Brain microvascular endothelial cell (primary cell): ENCODE results near the gene LCE7A.

Experiments
- DNase-seq: peaks from one replicate; pipeline ENCODE4 v3.0.0-alpha.2; 2020
- H3K27ac ChIP-seq: fragments of 250-450 bp; sonication (Bioruptor Pico); 2 replicates; pipeline ENCODE4 v1.5.1; 2020; ENCODE audit warnings: mild to moderate bottlenecking, moderate library complexity
- H3K27me3 ChIP-seq: fragments of 250-450 bp; sonication (Bioruptor Pico); replicated peaks from 2 replicates; pipeline ENCODE4 v1.5.1; 2020; ENCODE audit warnings: mild to moderate bottlenecking
- H3K36me3 ChIP-seq: fragments of 250-450 bp; sonication (Bioruptor Pico); replicated peaks from 2 replicates; pipeline ENCODE4 v1.5.1; 2020; ENCODE audit warnings: mild to moderate bottlenecking
- H3K4me3 ChIP-seq: 2 replicates; pipeline ENCODE4 v1.5.1; 2011; ENCODE audit warnings: low read depth, mild to moderate bottlenecking, control low read depth, low read length, moderate library complexity
- in situ Hi-C: cut with HindIII; loops from 2 replicates; pipeline ENCODE4 v1.10.0; 2017; ENCODE audit warnings: low sequenced_read_pairs, low pct_ligation_motif_present
- TF ChIP-seq, protein P1 (sequence below): IDR thresholded peaks from 2 replicates; pipeline ENCODE4 v1.5.1; 2011; ENCODE audit warnings: low read depth, mild to moderate bottlenecking, moderate library complexity, low read length, control low read depth, inconsistent platforms; ENCODE audit errors: missing control alignments

LCE7A gene

DNA sequence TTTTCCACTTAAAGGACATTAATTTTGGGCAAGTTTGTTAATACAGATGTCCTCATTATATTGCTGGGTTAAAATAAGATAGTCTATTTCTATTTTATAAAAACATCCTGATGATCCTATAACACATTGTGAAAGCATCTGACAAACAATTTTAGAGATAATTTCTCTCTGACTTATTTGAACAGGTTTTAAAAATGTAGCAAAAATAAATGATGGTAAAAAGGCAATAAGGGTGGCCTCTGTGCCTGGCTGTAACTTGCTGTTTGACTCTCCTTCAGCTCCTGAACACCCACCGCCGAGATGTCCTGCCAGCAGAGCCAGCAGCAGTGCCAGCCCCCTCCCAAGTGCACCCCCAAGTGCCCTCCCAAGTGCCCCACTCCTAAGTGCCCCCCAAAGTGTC, 32.6 kb upstream of the LCE7A start, which contains the start of gene LCE1A:
Gene LCE1A (plus strand): TSS at position 301 of the 400 bp plus-strand sequence. CDS start 0 bp downstream, at position 301.
- no peak for DNase-seq
- in situ Hi-C loops: no loop called here
- H3K27me3 ChIP-seq: no peaks in the 10 kb centered on the region
- no peak within 1 kb of the TSS for H3K4me3 ChIP-seq
- no peak within 1 kb of the TSS for H3K27ac ChIP-seq
- TF ChIP-seq, protein P1, sequence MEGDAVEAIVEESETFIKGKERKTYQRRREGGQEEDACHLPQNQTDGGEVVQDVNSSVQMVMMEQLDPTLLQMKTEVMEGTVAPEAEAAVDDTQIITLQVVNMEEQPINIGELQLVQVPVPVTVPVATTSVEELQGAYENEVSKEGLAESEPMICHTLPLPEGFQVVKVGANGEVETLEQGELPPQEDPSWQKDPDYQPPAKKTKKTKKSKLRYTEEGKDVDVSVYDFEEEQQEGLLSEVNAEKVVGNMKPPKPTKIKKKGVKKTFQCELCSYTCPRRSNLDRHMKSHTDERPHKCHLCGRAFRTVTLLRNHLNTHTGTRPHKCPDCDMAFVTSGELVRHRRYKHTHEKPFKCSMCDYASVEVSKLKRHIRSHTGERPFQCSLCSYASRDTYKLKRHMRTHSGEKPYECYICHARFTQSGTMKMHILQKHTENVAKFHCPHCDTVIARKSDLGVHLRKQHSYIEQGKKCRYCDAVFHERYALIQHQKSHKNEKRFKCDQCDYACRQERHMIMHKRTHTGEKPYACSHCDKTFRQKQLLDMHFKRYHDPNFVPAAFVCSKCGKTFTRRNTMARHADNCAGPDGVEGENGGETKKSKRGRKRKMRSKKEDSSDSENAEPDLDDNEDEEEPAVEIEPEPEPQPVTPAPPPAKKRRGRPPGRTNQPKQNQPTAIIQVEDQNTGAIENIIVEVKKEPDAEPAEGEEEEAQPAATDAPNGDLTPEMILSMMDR: no peak
- no peaks in the 10 kb centered on the region for H3K36me3 ChIP-seq

DNA sequence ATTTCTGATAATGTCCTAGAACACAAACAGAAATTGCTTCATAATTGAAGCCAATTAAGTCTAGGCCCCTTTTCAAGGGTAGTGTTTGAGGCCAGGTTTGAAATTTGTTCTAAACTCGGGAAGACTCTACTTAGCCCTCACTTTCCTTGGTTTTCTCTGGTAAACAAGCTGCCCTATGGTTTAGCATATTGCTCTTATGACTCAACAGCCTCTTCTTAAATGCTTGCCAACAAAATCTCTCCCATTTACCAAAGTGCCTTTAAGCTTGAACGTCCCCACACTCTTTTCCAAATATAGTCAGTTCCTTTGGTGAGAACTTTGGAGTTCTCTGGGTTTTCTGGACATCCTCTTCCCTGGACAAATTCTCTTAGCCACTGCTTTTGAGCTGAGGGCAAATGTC, 22.9 kb upstream of the LCE7A start:
- no peak overlapping the region for H3K4me3 ChIP-seq
- H3K27ac ChIP-seq: no peak overlapping the region
- H3K36me3 ChIP-seq: no peaks in the 10 kb centered on the region
- no peak for DNase-seq
- H3K27me3 ChIP-seq: no peaks in the 10 kb centered on the region
- in situ Hi-C loops: no loop called here
- TF ChIP-seq, protein P1: no peak

DNA sequence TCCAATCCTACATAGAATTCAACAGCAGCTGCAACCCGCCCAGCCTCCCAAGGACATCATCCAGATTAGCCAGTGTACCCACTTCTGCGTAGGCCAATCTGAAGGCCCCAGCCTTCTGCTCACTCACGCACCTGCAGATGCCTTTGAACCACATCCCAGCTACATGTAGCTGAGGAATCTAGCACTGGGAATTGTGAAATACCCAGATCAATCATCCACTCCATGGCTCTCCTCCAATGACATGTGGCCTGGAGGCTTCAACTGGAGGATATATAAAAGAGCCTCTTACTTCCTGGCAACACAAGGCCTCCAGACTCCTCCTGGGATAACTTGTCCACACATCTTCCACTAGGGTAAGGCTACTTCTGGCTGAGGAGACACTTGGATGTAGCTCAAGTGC, 17.2 kb upstream of the LCE7A start, which contains the start of gene LCE6A:
Gene LCE6A (plus strand): TSS at position 301 of the 400 bp plus-strand sequence. CDS start 665 bp downstream, outside the sequence.
- Histone ChIP-seq H3K27ac (no peak within 1 kb of the TSS), H3K36me3 (no peaks in the 10 kb centered on the region), H3K27me3 (no peaks in the 10 kb centered on the region), H3K4me3 (no peak within 1 kb of the TSS)
- in situ Hi-C loops: no loop called here
- no peak for DNase-seq
- TF ChIP-seq, protein P1: no peak

DNA sequence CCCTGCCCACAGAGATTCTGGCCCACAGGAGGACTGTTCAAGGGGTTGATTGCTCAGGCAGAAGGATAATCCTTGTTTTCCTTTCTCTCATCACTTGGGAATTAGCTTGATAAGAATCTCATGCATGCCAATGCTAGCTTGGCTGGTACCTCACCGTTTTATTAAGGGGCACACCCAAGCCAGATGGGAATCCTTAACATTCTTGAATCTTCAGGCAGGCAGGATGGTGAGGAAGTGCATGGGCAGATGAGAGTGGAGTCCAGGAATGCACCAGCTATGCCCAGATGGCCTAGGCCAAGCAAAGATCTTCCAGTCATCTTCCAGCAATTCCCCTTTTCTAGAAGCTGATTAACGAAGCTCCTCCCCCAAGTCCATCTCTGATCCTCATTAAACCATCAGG, 4.1 kb upstream of the LCE7A start:
- Histone ChIP-seq H3K4me3 (no peak overlapping the region), H3K36me3 (no peaks in the 10 kb centered on the region), H3K27ac (no peak overlapping the region), H3K27me3 (no peaks in the 10 kb centered on the region)
- in situ Hi-C loops: no loop called here
- TF ChIP-seq, protein P1: no peak
- no peak for DNase-seq

DNA sequence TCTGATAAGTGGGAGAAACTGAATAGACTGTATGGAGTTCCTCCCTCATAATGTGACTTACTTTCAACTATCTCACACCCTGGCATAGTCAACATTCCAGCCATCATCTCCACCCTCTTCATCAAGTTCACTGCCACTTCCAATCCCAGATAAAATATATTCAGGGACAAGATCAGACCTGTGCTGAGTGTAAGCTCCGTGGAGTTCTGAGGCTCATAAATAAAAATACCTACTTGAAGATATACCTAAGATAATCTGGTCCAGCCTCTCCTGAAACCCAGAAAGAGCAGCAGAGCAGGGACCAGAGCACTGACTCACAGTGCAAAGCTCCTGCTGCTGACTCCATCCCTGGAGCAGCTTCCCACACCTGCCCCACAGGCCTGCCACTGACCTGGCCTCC, 1.7 kb upstream of the LCE7A start:
- H3K36me3 ChIP-seq: no peaks in the 10 kb centered on the region
- in situ Hi-C loops: no loop called here
- H3K27me3 ChIP-seq: no peaks in the 10 kb centered on the region
- TF ChIP-seq, protein P1: no peak
- no peak overlapping the region for H3K4me3 ChIP-seq
- DNase-seq: no peak
- no peak overlapping the region for H3K27ac ChIP-seq

DNA sequence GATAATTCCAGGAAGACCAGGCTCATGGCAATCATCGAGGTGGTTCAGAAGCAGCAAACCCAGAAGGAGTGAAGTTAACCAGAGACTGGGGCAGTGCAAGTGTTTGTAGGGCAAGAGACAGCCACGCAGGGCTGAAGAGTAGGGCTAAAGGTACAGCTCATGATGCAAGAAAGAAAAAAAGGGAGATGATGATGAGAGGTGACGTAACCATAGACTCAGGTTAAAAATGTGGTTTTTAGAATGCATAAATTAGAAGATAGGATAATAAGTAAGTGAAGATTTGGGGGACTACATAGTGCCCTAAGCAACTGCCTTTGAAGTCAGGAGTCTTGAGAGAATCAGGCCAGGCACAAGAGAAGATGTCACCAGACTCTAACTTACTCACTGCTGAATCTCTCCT, 333 bp downstream of the LCE7A start:
- TF ChIP-seq, protein P1: no peak
- Histone ChIP-seq H3K27me3 (no peaks in the 10 kb centered on the region), H3K27ac (no peak overlapping the region), H3K4me3 (no peak overlapping the region), H3K36me3 (no peaks in the 10 kb centered on the region)
- in situ Hi-C loops: no loop called here
- DNase-seq: no peak
